ENCODE results near the gene NDST1.

NDST1 gene

GRCh38 chr5:150544611-150545219 lies 36.8 kb downstream of the NDST1 start:
- peak; percentile 89 for DNase-seq (ENCODE audit: low spot score)

GRCh38 chr5:150545246-150545645 lies 37.3 kb downstream of the NDST1 start:
- no peak for DNase-seq (ENCODE audit: low spot score)

GRCh38 chr5:150548123-150548522 lies 40.2 kb downstream of the NDST1 start:
- DNase-seq (ENCODE audit: low spot score), result no peak

- no peak for DNase-seq (ENCODE audit: low spot score)
Observed at GRCh38 chr5:150549735-150550134, 41.8 kb downstream of the NDST1 start.

- DNase-seq (ENCODE audit: low spot score), result no peak
Observed at GRCh38 chr5:150550286-150550685, 42.4 kb downstream of the NDST1 start.

GRCh38 chr5:150551066-150551465 lies 43.1 kb downstream of the NDST1 start:
- DNase-seq (ENCODE audit: low spot score), result no peak

GRCh38 chr5:150553402-150553801 lies 45.5 kb downstream of the NDST1 start:
- no peak for DNase-seq (ENCODE audit: low spot score)

- DNase-seq (ENCODE audit: low spot score), result no peak
Observed at GRCh38 chr5:150553911-150554310, 46.0 kb downstream of the NDST1 start.

- DNase-seq (ENCODE audit: low spot score), result no peak
Observed at GRCh38 chr5:150554857-150555256, 46.9 kb downstream of the NDST1 start.

- DNase-seq (ENCODE audit: low spot score), result no peak
Observed at GRCh38 chr5:150556106-150556505, 48.2 kb downstream of the NDST1 start.

GRCh38 chr5:150556859-150557508 lies 49.1 kb downstream of the NDST1 start:
- no peak for DNase-seq (ENCODE audit: low spot score)

GRCh38 chr5:150557509-150557872 lies 49.6 kb downstream of the NDST1 start:
- DNase-seq (ENCODE audit: low spot score), result no peak

- no peak for DNase-seq (ENCODE audit: low spot score)
Observed at GRCh38 chr5:150558088-150558621, 50.2 kb downstream of the NDST1 start.

GRCh38 chr5:150559088-150559487 lies 51.2 kb downstream of the NDST1 start:
- no peak for DNase-seq (ENCODE audit: low spot score)

GRCh38 chr5:150559701-150560100 lies 51.8 kb downstream of the NDST1 start:
- peak; percentile 50 for DNase-seq (ENCODE audit: low spot score)

- DNase-seq (ENCODE audit: low spot score), result peak; percentile 86
Observed at GRCh38 chr5:150560401-150561191, 52.7 kb downstream of the NDST1 start.

GRCh38 chr5:150561192-150561512 lies 53.2 kb downstream of the NDST1 start:
- DNase-seq (ENCODE audit: low spot score), result no peak

- DNase-seq (ENCODE audit: low spot score), result no peak
Observed at GRCh38 chr5:150561571-150562275, 53.8 kb downstream of the NDST1 start.

- DNase-seq (ENCODE audit: low spot score), result no peak
Observed at GRCh38 chr5:150562832-150563231, 54.9 kb downstream of the NDST1 start.

- DNase-seq (ENCODE audit: low spot score), result no peak
Observed at GRCh38 chr5:150565868-150566267, 57.9 kb downstream of the NDST1 start.

GRCh38 chr5:150567031-150567717 lies 59.2 kb downstream of the NDST1 start:
- DNase-seq (ENCODE audit: low spot score), result peak; percentile 85

- DNase-seq (ENCODE audit: low spot score), result no peak
Observed at GRCh38 chr5:150568663-150569062, 60.7 kb downstream of the NDST1 start.
